Mesenchymal stem cell (in vitro differentiated cells and primary cell): Measurements from ENCODE around the gene MRPL3. TPM values are rescaled to one million over a fixed set of nuclear protein-coding genes. Genes with fewer than 3 reads are reported as not detected.

ENCODE experiments used
- DNase-seq: peaks from one replicate; pipeline ENCODE4 v3.0.0-alpha.2; 2013
- H2AFZ ChIP-seq: one replicate; pipeline ENCODE4 v1.6.1; 2013; ENCODE audit warnings: low read depth, mild to moderate bottlenecking, control low read depth, inconsistent platforms, low read length, moderate library complexity
- H2AK5ac ChIP-seq: 2 replicates; pipeline ENCODE4 v1.6.1; 2013; ENCODE audit warnings: low read length, moderate library complexity, mild to moderate bottlenecking, inconsistent platforms; ENCODE audit not compliant: severe bottlenecking
- H2BK120ac ChIP-seq: one replicate; pipeline ENCODE4 v1.6.1; 2013; ENCODE audit warnings: low read depth, mild to moderate bottlenecking, inconsistent platforms, low read length, moderate library complexity
- H2BK12ac ChIP-seq, 2 experiments: one replicate each; pipeline ENCODE4 v1.6.1; 2013; ENCODE audit warnings: inconsistent platforms in 2 of 2, low read length in 2 of 2, mild to moderate bottlenecking in 2 of 2, moderate library complexity in 2 of 2, control low read depth in 1 of 2
- H2BK15ac ChIP-seq: one replicate; pipeline ENCODE4 v1.6.1; 2013; ENCODE audit warnings: mild to moderate bottlenecking, low read depth, inconsistent platforms; ENCODE audit not compliant: poor library complexity, severe bottlenecking
- H2BK5ac ChIP-seq: 2 replicates; pipeline ENCODE4 v1.6.1; 2013; ENCODE audit warnings: low read depth, mild to moderate bottlenecking, low read length, control low read depth, inconsistent platforms; ENCODE audit not compliant: poor library complexity, severe bottlenecking
- H3K14ac ChIP-seq, 2 experiments: one replicate each; pipeline ENCODE4 v1.6.1; 2013; ENCODE audit warnings: inconsistent platforms in 2 of 2, low read length in 2 of 2, control low read depth in 1 of 2, mild to moderate bottlenecking in 1 of 2, moderate library complexity in 1 of 2
- H3K18ac ChIP-seq, 2 experiments: one replicate each; pipeline ENCODE4 v1.6.1; 2013; ENCODE audit warnings: inconsistent platforms in 2 of 2, low read length in 2 of 2, control low read depth in 1 of 2, low read depth in 1 of 2, mild to moderate bottlenecking in 1 of 2
- H3K23ac ChIP-seq, 2 experiments: one replicate each; pipeline ENCODE4 v1.6.1; 2013; ENCODE audit warnings: inconsistent platforms in 2 of 2, low read length in 2 of 2, mild to moderate bottlenecking in 2 of 2, moderate library complexity in 2 of 2, control low read depth in 1 of 2
- H3K27ac ChIP-seq: 2 replicates; pipeline ENCODE4 v1.5.1; 2013; ENCODE audit warnings: mild to moderate bottlenecking, moderate library complexity, low read length, control low read depth, inconsistent platforms; ENCODE audit not compliant: poor library complexity, severe bottlenecking
- H3K27me3 ChIP-seq, 2 experiments: 2 replicates each; pipeline versions ENCODE4 v1.6.1 to v1.7.0; 2013; ENCODE audit warnings: low read length in 2 of 2, mild to moderate bottlenecking in 2 of 2, moderate library complexity in 2 of 2, control low read depth in 1 of 2, inconsistent platforms in 1 of 2; ENCODE audit not compliant: control insufficient read depth in 1 of 2, insufficient read depth in 1 of 2
- H3K36me3 ChIP-seq, 2 experiments: 2 replicates each; pipeline versions ENCODE4 v1.6.1 to v1.7.0; 2013; ENCODE audit warnings: low read length in 2 of 2, control low read depth in 1 of 2, inconsistent platforms in 1 of 2, low read depth in 1 of 2, mild to moderate bottlenecking in 1 of 2; ENCODE audit not compliant: insufficient read depth in 2 of 2, control insufficient read depth in 1 of 2
- H3K4ac ChIP-seq, 2 experiments: one replicate each; pipeline ENCODE4 v1.6.1; 2013; ENCODE audit warnings: inconsistent platforms in 2 of 2, low read length in 2 of 2, mild to moderate bottlenecking in 2 of 2, moderate library complexity in 2 of 2, control low read depth in 1 of 2, low read depth in 1 of 2
- H3K4me1 ChIP-seq: 2 replicates; pipeline ENCODE4 v1.6.1; 2013; ENCODE audit warnings: low read depth, low read length, control low read depth; ENCODE audit not compliant: control insufficient read depth, insufficient read depth
- H3K4me2 ChIP-seq: 2 replicates; pipeline ENCODE4 v1.6.1; 2013; ENCODE audit warnings: low read length, mild to moderate bottlenecking, inconsistent platforms; ENCODE audit not compliant: poor library complexity, severe bottlenecking
- H3K4me3 ChIP-seq, 2 experiments: 2 replicates each; pipeline versions ENCODE4 v1.5.1 to v1.7.0; 2013; ENCODE audit warnings: low read length in 2 of 2, mild to moderate bottlenecking in 2 of 2, control low read depth in 1 of 2, low read depth in 1 of 2; ENCODE audit not compliant: insufficient read depth in 1 of 2
- H3K79me1 ChIP-seq: replicated peaks from 2 replicates; pipeline ENCODE4 v1.6.1; 2013; ENCODE audit warnings: mild to moderate bottlenecking, control low read depth, low read length, inconsistent platforms; ENCODE audit not compliant: poor library complexity, severe bottlenecking
- H3K9ac ChIP-seq: 2 replicates; pipeline ENCODE4 v1.7.0; 2013; ENCODE audit warnings: mild to moderate bottlenecking, low read length, moderate library complexity
- H3K9me3 ChIP-seq: 2 replicates; pipeline ENCODE4 v1.7.0; 2013; ENCODE audit warnings: mild to moderate bottlenecking, low read length; ENCODE audit not compliant: control insufficient read depth
- H4K8ac ChIP-seq: one replicate; pipeline ENCODE4 v1.6.1; 2013; ENCODE audit warnings: inconsistent platforms, mild to moderate bottlenecking, low read length, moderate library complexity
- H4K91ac ChIP-seq: one replicate; pipeline ENCODE4 v1.6.1; 2013; ENCODE audit warnings: mild to moderate bottlenecking, low read length, inconsistent platforms
- WGBS: methylation state at CpG from one replicate; pipeline ENCODE4 v1.1.7; 2013; ENCODE audit warnings: mixed read lengths; 5-methylcytosine and 5-hydroxymethylcytosine counted together
- small RNA-seq: library from polyadenylated mRNA; stranded (forward); fragments of <200 nt; extraction: miRNeasy Mini kit (QIAGEN cat#:217004); gene quantifications from one replicate; pipeline ENCODE3, GENCODE V24; 2013; ENCODE audit warnings: low read depth

MRPL3 gene

GRCh38 chr3:131421957-131422498, 80.7 kb downstream of the MRPL3 start:
- Histone ChIP-seq H3K79me1 (no peaks in the 10 kb centered on the region), H3K9me3 (no peaks in the 10 kb centered on the region), H3K4me3 (no peak overlapping the region), H2AFZ (no peak overlapping the region), H2BK5ac (no peak overlapping the region), H2BK12ac (no peak overlapping the region), H4K91ac (no peak overlapping the region), H2AK5ac (no peak overlapping the region), H3K14ac (no peak overlapping the region), H3K4ac (no peak overlapping the region), H2BK120ac (no peak overlapping the region), H3K18ac (no peak overlapping the region), H3K4me1 (no peaks in the 10 kb centered on the region), H2BK15ac (no peak overlapping the region), H3K23ac (no peak overlapping the region), H3K36me3 (no peaks in the 10 kb centered on the region), H3K27me3 (peaks cover 0 to 15% of the 10 kb centered on the region in 2 experiments), H3K9ac (no peak overlapping the region), H4K8ac (no peak overlapping the region), H3K27ac (no peak overlapping the region), H3K4me2 (no peak overlapping the region)
- DNase-seq = no peak

- Histone ChIP-seq H3K4me1 (no peaks in the 10 kb centered on the region), H3K4ac (no peak overlapping the region), H2BK12ac (no peak overlapping the region), H3K18ac (no peak overlapping the region), H3K9ac (no peak overlapping the region), H3K9me3 (no peaks in the 10 kb centered on the region), H3K4me2 (no peak overlapping the region), H2BK15ac (no peak overlapping the region), H4K8ac (no peak overlapping the region), H2BK5ac (no peak overlapping the region), H3K27me3 (peaks cover 0 to 15% of the 10 kb centered on the region in 2 experiments), H3K27ac (no peak overlapping the region), H2AK5ac (no peak overlapping the region), H3K4me3 (no peak overlapping the region), H3K14ac (no peak overlapping the region), H4K91ac (no peak overlapping the region), H2BK120ac (no peak overlapping the region), H3K79me1 (no peaks in the 10 kb centered on the region), H3K36me3 (no peaks in the 10 kb centered on the region), H2AFZ (no peak overlapping the region), H3K23ac (no peak overlapping the region)
- WGBS = 50% methylated on average over 1 of the region's 1 CpG
- DNase-seq = no peak
Measured at GRCh38 chr3:131421301-131421700, 81.5 kb downstream of the MRPL3 start.

GRCh38 chr3:131417751-131418150, 85.0 kb downstream of the MRPL3 start:
- 81% methylated on average over 2 of the region's 2 CpGs for WGBS
- Histone ChIP-seq H3K18ac (no peak overlapping the region), H3K9ac (no peak overlapping the region)

More at GRCh38 chr3:131417751-131418150, 85.0 kb downstream of the MRPL3 start:
- H2BK15ac ChIP-seq = no peak overlapping the region
- H3K4me2 ChIP-seq = no peak overlapping the region
- no peak overlapping the region for H2BK12ac ChIP-seq
- H2BK120ac ChIP-seq = no peak overlapping the region
- H4K91ac ChIP-seq = no peak overlapping the region
- no peak overlapping the region for H2AFZ ChIP-seq
- no peaks in the 10 kb centered on the region for H3K9me3 ChIP-seq
- no peak overlapping the region for H3K14ac ChIP-seq
- no peak overlapping the region for H3K4me3 ChIP-seq
- no peak overlapping the region for H3K4ac ChIP-seq
- H3K27ac ChIP-seq = no peak overlapping the region
- H4K8ac ChIP-seq = no peak overlapping the region
- H2AK5ac ChIP-seq = no peak overlapping the region
- DNase-seq = no peak
- no peaks in the 10 kb centered on the region for H3K36me3 ChIP-seq
- H3K23ac ChIP-seq = no peak overlapping the region
- peaks cover 0 to 2% of the 10 kb centered on the region in 2 experiments for H3K27me3 ChIP-seq
- H3K4me1 ChIP-seq = no peaks in the 10 kb centered on the region
- no peak overlapping the region for H2BK5ac ChIP-seq
- no peaks in the 10 kb centered on the region for H3K79me1 ChIP-seq

Small RNAs within 50 kb of the gene (small RNA-seq; reads per million reads assigned to genes)
- gene AC107027.2 (not detected), gene SNORA58 (19.6 reads per million, percentile 86 among the genes with 10 or more reads in this experiment)
